AG04450 (cell line): ENCODE data around the gene RPP30. TPM values are rescaled to one million over a fixed set of nuclear protein-coding genes. Genes with fewer than 3 reads are reported as not detected.

Experiments used
- CTCF ChIA-PET: fragments of 300-600, 350-600 bp; formaldehyde crosslinking; extraction: SDS; loops from one replicate; lab custom pipeline; 2022; ENCODE audit warnings: antibody characterized with exemption, inconsistent platforms; lab: Charles Lee
- POLR2A ChIA-PET: fragments of 350-600 bp; formaldehyde crosslinking; extraction: SDS; loops from one replicate; lab custom pipeline; 2021; ENCODE audit warnings: antibody characterized with exemption, inconsistent platforms; lab: Yijun Ruan, JAX
- DNase-seq: peaks from one replicate; pipeline ENCODE4 v3.0.0-alpha.2; 2011; ENCODE audit warnings: low read depth, low spot score
- H3K27ac ChIP-seq: one replicate; pipeline ENCODE4 v1.5.1; 2012; ENCODE audit warnings: low read depth, low read length, control low read depth
- H3K27me3 ChIP-seq: one replicate; pipeline ENCODE4 v1.6.0; 2012; ENCODE audit warnings: low read length; ENCODE audit not compliant: control insufficient read depth, insufficient read depth
- H3K4me3 ChIP-seq: 2 replicates; pipeline ENCODE4 v1.5.1; 2011; ENCODE audit warnings: mild to moderate bottlenecking, low read depth, low read length, control low read depth
- H3K9me3 ChIP-seq: 2 replicates; pipeline ENCODE4 v1.5.1; 2012; ENCODE audit warnings: low read length; ENCODE audit not compliant: control insufficient read depth, insufficient read depth
- polyA plus RNA-seq: library from polyadenylated mRNA; depleted of rRNA; stranded (reverse); fragments of >200 nt; gene quantifications from 2 replicates; pipeline ENCODE4 v1.2.3, GENCODE V29; 2011
- TF ChIP-seq, protein P1 (sequence below): IDR thresholded peaks from 2 replicates; pipeline ENCODE4 v1.5.1; 2011; ENCODE audit warnings: low read depth, low read length, control low read depth, inconsistent platforms

Gene RPP30
- polyA plus RNA-seq, 1 experiment: 43.7 TPM

GRCh38 chr10:90906596-90906995 is 34.8 kb downstream of the RPP30 start:
- ChIA-PET CTCF (no interaction called here), POLR2A (no interaction called here)
- Histone ChIP-seq H3K4me3 (no peak overlapping the region), H3K27ac (no peak overlapping the region), H3K27me3 (no peaks in the 10 kb centered on the region), H3K9me3 (no peaks in the 10 kb centered on the region)
- TF ChIP-seq, protein P1, sequence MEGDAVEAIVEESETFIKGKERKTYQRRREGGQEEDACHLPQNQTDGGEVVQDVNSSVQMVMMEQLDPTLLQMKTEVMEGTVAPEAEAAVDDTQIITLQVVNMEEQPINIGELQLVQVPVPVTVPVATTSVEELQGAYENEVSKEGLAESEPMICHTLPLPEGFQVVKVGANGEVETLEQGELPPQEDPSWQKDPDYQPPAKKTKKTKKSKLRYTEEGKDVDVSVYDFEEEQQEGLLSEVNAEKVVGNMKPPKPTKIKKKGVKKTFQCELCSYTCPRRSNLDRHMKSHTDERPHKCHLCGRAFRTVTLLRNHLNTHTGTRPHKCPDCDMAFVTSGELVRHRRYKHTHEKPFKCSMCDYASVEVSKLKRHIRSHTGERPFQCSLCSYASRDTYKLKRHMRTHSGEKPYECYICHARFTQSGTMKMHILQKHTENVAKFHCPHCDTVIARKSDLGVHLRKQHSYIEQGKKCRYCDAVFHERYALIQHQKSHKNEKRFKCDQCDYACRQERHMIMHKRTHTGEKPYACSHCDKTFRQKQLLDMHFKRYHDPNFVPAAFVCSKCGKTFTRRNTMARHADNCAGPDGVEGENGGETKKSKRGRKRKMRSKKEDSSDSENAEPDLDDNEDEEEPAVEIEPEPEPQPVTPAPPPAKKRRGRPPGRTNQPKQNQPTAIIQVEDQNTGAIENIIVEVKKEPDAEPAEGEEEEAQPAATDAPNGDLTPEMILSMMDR: no peak
- DNase-seq: no peak

- Histone ChIP-seq H3K27ac (no peak overlapping the region), H3K27me3 (no peaks in the 10 kb centered on the region), H3K9me3 (no peaks in the 10 kb centered on the region), H3K4me3 (no peak overlapping the region)
- CTCF ChIA-PET: interaction anchor here (0.6 to 5.5 kb wide), 57 partner anchors 8 to 1029 kb away, joined by 3 to 189 read pairs (median 5); partner anchors contain the start of genes ANKRD1 and RPP30
- POLR2A ChIA-PET: interaction anchor here (1.0 kb wide), 1 partner anchor 19 kb away, joined by 4 read pairs; no protein-coding TSS in a partner anchor
- DNase-seq: peak; percentile 56
- TF ChIP-seq, protein P1: peak; percentile 88
Observed at GRCh38 chr10:90911133-90912051, 39.6 kb downstream of the RPP30 start.

DNA sequence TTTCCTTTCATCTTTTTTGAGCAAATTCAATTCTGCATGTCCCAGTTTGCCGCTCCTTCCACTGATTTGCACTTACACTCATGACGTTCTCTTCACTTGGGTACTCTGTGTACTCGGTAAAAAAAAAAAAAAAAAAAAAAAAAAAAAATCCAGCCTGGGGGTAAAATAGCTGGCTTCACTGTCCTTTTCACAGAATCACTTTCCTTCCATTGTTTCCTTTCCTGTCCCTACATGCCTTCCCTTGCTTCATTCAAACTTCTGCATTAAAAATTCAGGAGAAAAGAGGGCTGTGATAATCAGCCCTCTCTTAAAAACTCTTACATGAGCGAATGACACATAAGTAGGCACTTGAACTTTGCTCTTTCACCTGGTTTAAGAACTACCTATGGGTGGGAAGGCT is 40.4 kb downstream of the RPP30 start:
- POLR2A ChIA-PET: interaction anchor here (0.5 to 1.0 kb wide), 3 partner anchors 18 to 331 kb away, joined by 4 to 5 read pairs (median 4); no protein-coding TSS in a partner anchor
- TF ChIP-seq, protein P1: no peak

DNA sequence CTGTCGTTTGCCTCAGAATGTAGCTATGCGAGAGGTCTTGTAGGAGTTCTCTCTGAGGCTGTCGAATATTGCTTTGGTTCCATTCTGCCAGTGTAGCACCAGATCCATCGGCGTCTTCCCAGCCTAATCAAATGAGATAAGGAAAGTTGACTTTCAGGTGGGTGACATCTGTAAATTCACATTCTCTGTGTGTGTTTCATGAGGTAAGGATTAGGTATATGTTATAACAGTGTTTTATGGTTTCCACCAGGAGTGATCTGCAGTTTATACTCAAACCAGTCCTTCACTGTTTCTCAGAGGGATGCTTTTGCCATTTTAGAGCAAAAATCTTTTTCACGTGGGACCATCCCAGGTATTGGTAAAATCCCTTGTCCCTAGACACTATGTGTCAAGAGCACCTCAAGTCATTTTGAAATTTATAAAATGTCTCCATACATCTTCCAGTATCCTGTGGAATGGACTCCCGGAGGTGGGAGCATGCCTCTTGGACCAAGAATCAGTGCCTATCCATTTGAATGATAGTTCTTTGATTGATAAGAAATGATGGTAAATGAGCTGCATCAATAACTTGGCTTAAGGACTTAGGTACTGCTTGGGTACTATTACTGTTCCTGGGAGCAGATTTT is 41.2 kb downstream of the RPP30 start:
- no peak overlapping the region for H3K27ac ChIP-seq
- POLR2A ChIA-PET: no interaction called here
- TF ChIP-seq, protein P1: no peak
- DNase-seq: no peak
- no peaks in the 10 kb centered on the region for H3K9me3 ChIP-seq
- H3K4me3 ChIP-seq: no peak overlapping the region
- H3K27me3 ChIP-seq: no peaks in the 10 kb centered on the region
- CTCF ChIA-PET: interaction anchor here (0.7 to 5.5 kb wide), 12 partner anchors 9 to 339 kb away, joined by 3 to 189 read pairs (median 14); partner anchors contain the start of gene ANKRD1

More for the DNA sequence above, 40.4 kb downstream of the RPP30 start:
- no peak overlapping the region for H3K27ac ChIP-seq
- no peak overlapping the region for H3K4me3 ChIP-seq
- no peak for DNase-seq
- H3K27me3 ChIP-seq: no peaks in the 10 kb centered on the region
- no peaks in the 10 kb centered on the region for H3K9me3 ChIP-seq
- CTCF ChIA-PET: interaction anchor here (0.6 to 5.5 kb wide), 58 partner anchors 9 to 640 kb away, joined by 3 to 189 read pairs (median 5); partner anchors contain the start of genes ANKRD1 and RPP30
